NCI-H446 treated with DMSO at 0.1 percent for 48 hours (cell line): ENCODE results near the gene CDCA5.
"Not testable (repeated sequence)": the region's sequence is repeated elsewhere in the genome, so short reads cannot be mapped to it uniquely, and the experiment has no call there.

Experiments
- DNase-seq: peaks from one replicate; lab custom pipeline; 2025; lab: John Stamatoyannopoulos, UW

Gene CDCA5

GRCh38 chr11:65118891-65119669 lies 35.2 kb upstream of the CDCA5 start:
- DNase-seq: not testable (repeated sequence)

- DNase-seq: no peak
Observed at GRCh38 chr11:65118097-65118837, 34.4 kb upstream of the CDCA5 start.

GRCh38 chr11:65117206-65118096 lies 33.6 kb upstream of the CDCA5 start, which contains the start of gene ZNHIT2:
Gene ZNHIT2 (minus strand): TSS chr11:65117701. CDS start chr11:65117653, 48 bp downstream.
- peak; percentile 95 for DNase-seq

- no peak for DNase-seq
Observed at GRCh38 chr11:65116370-65117205, 32.7 kb upstream of the CDCA5 start.

- DNase-seq: no peak
Observed at GRCh38 chr11:65115361-65116082, 31.7 kb upstream of the CDCA5 start.

GRCh38 chr11:65114538-65115171 lies 30.8 kb upstream of the CDCA5 start:
- no peak for DNase-seq

GRCh38 chr11:65113839-65114238 lies 30.0 kb upstream of the CDCA5 start:
- DNase-seq: no peak

- no peak for DNase-seq
Observed at GRCh38 chr11:65113361-65113756, 29.5 kb upstream of the CDCA5 start.

- DNase-seq: no peak
Observed at GRCh38 chr11:65112546-65113360, 28.9 kb upstream of the CDCA5 start.

- DNase-seq: peak; percentile 85
Observed at GRCh38 chr11:65111744-65112545, 28.1 kb upstream of the CDCA5 start, which contains the start of gene TM7SF2. Gene TM7SF2 (plus strand): TSS chr11:65111872. CDS start chr11:65112016, 144 bp downstream.

GRCh38 chr11:65111159-65111743 lies 27.4 kb upstream of the CDCA5 start:
- DNase-seq: no peak

GRCh38 chr11:65110354-65110861 lies 26.6 kb upstream of the CDCA5 start:
- DNase-seq: peak; percentile 65

GRCh38 chr11:65109231-65110198 lies 25.7 kb upstream of the CDCA5 start:
- DNase-seq: no peak

- no peak for DNase-seq
Observed at GRCh38 chr11:65108469-65109123, 24.8 kb upstream of the CDCA5 start.

- DNase-seq: no peak
Observed at GRCh38 chr11:65107751-65108468, 24.1 kb upstream of the CDCA5 start.
